ENCODE measurements around the gene FRMPD4.
A peak's percentile ranks its signal among the peaks of the same experiment; 100 is the strongest.

FRMPD4 gene

DNA sequence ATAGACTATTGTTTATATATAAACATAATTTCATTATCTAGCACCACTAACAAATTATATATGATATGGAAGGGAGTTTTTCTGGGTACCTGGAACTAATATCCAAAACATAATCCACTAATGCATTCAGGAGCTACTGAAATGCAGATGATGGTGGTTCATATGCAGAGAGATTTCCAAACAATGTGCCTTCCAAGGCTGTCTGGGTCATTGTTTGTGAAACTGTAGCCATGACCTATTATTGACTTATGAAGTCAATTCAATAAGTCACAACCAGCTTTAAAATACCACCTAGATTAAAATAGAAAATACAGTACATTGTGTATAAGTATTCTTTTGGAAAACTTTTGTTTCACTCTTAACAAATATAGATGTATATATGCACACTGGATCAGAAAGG is 415.9 kb downstream of the FRMPD4 start:
- DNase-seq: no peak

DNA sequence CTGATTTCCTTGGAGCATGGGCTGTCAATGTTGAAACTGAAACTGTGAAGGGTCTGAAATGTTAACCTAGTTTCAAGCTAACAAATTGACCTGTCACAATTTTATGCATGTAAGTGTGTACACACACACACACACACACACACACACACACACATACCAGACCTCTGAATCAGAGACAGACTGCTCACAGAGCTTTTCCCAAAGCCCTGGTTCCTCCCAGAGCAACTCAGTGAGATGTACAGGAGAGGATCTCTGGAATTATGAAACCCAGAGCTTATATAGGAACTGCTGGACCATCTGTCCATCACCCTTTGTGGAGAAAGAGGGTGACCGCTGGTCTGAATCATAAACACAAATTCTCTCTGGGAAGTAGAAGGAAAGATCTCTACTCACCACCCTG is 424.8 kb downstream of the FRMPD4 start:
- no peak for DNase-seq

DNA sequence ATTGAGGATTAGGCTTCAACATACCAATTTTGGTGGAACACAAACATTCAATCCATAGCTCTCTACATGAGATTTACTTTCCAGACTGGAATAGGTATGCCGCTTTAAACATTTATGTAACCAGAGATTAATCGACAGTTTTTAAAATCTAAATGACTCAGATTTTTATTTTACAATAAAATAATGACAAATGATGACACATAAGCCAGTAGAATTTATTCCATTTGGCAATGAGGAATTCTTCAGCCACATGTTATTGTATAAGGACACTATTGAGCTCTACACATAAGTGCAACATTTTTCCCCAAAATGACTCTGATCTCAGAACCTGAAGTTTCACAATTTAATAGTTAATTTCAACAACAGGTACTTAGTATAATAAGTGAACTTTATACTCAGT is 425.9 kb downstream of the FRMPD4 start:
- no peak for DNase-seq

DNA sequence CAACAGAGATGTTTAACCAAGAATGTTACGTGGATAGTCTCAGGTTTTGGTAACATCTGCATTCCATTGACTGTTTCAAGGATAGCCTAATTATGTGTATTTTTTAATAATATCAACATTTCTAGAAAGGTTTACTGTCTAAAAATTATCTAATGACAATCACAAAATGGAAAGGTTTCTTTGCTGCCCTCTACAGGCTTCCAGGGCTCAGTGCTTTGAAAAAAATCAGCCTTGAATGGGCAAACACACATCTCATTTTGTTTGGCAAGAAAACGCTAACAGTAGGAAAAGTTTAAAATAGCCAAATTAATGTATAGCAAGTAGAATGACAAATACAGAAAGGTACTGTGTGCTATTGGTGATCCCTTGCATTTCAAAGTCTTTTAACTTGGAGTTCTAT is 429.6 kb downstream of the FRMPD4 start:
- peak in 1 of 2 experiments; percentile 23 for DNase-seq

DNA sequence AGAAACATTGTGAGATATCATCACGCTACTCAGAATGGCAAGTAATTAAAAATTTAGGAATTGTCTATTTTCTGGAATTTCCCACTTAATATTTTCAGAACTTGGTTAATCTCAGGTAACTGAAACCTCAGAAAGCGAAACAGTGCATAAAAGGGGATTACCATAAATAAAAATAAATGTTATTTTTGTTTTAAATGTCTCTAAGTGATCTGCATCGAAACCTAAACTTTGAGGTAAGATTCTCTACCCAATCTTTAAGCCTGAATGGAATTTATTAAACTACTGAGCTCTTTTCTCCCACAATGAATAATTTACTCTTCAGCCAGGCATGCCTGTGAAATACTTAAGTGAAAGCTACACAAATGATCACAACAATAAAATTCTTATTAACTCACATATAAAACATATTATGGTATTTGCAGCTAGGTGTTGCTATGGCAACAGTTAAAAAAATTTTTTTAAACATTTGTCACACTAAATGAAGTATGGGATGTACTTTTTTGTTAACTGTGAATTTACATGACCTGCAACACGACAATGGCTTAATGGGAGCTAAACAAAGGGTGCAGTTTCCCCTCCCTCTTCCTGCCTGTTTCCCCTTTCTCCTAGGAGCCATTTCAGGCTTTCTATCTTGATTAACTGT is 432.7 kb downstream of the FRMPD4 start:
- DNase-seq: no peak

DNA sequence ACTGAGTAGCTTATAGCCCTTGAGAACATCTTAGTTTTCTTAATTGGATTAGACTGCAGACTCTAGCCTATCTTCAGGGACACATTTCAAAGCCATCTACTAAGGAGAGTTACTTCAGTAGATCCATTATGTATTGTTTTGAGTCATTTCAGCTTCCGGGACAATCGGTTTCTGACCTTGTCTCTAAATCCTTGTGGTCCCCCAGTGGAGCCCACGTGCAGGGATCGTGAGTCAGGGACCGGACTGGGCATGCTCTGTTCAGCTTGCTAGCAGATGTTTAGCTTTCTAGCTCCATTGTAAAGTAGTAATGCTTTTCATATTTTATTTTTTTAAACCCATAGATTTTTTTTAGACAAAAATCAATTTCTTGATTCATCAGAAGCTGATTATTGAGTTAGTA is 441.0 kb downstream of the FRMPD4 start:
- DNase-seq: peak in 1 of 2 experiments; percentile 6

DNA sequence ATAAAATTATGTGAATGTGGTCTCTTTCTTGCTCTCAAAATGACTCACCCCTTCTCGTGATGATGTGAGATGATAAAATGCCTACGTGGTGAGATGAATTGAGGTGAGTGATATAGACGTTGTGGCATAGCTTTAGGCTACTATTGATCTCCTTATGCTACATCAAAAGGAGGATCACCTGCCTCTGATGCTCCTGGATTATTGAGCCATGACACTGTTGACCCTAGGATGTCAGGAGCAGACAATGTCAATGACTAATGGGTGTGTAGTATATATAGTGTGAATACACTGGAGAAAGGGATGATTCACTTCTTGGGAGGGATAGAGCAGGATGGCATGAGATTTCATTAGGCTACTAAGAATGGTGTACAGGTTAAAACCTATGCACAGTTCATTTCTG is 442.3 kb downstream of the FRMPD4 start:
- DNase-seq: no peak

DNA sequence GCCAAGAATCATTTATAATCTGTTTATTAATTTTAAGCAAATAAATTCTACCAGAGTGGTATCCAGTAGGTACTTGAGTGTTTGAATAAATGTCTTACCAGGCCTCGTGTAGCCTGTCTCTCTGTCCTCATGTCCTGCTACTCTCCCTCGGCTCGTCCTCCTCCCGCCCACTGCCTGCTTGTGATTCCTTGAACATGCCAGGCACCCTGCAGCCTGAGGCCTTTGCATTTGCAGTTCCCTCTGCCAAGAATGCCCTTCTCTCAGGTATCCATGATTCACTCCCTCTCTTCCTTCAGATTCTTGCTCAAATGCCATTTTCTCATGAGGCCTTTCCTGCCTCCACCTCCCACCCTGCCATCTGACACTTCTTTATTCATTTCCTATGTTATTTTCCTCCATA is 443.3 kb downstream of the FRMPD4 start:
- DNase-seq: no peak

DNA sequence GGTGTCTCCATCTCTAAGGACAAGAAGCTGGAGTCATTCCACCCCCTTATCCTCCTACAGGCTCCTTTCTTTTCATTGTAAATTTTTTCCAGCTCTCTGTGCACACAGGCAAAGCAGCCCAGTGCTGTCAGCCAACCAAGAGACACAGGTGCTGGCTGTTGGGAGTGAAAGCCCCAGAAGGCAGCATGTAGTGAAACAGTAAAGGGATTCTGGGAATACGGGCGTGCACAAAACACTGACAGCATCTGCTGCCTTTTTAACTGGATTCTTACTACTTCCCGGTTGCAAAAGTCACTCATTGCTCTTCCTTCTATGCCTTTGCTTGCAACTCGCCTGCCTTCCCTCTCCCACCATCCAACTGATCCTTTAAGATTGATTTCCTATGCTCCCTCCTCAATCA is 444.4 kb downstream of the FRMPD4 start:
- DNase-seq: peak; percentile 4 to 70

DNA sequence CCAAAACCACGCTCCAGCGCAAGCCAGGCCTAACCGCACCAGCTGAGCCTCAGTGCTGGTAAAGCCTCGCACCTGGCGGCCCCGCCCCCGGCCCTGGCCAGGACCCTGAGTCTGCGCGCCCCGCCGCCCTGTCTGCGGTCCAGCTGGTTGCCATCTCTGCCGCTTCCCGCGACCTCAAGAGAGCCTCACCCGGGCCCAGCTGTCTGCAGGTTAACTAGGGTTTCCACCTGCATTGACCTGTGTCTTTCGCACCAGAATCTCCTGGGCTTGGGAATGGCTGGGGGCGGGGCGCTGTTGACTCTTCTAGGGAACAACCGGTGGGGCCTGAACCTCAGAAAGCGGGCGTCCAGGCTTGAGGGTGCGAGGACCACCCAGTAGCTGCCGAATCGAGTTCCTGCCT is 445.3 kb downstream of the FRMPD4 start:
- no peak for DNase-seq

DNA sequence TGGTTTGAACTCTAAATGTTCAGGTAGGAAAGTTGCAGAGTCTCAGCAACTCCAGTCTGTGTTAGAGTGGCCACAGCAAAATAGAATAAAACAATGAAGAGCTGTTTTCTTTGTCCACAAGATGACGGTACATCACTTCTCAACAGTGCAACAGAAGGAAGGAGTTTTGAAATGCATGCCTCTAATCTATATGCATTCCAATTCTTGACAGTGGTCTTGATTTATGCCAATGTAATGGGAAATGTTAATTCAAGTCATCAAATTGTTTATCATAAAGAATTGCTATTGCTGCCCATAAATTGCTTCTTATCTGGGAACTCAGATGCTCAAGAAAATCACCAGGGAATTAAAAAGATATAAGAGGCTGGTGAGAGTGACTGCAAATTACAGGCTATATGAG is 457.4 kb downstream of the FRMPD4 start:
- no peak for DNase-seq

DNA sequence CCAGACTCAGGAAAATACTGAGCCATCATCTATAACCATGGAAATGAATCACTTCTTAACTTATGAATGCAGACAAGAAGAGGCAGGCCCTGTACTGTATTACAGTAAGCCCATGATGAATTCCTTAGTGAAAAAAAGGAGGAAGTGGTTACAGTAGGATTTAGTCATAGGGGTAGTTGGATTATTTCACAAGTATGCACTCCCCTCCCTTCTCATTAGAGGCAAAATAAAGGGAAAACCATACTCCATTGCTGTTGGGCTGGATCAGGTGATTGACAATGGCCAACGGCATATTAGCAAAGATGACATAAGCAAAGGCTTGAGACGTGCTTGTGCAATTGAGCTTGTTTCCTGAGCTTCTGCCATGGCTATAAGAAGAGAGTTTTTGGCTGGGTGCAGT is 471.8 kb downstream of the FRMPD4 start:
- DNase-seq: no peak

DNA sequence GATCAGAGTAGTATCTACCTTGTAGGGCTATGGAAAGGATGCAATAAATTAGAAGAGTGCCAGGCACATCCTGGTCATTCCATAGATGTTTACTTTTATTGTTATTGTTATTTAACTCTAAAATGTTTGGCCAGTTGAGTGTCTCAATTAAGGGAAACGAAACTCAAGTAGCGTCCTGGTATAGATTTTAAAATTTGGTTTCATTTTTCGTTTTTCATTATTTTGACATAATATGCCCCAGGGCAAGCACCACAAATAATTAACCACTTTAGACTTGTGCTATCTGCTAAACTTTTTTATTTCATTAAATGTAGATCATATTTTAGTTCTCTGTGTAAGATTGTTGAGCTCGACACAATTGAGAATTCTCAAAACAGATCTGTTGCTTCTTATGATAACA is 473.2 kb downstream of the FRMPD4 start:
- no peak for DNase-seq

DNA sequence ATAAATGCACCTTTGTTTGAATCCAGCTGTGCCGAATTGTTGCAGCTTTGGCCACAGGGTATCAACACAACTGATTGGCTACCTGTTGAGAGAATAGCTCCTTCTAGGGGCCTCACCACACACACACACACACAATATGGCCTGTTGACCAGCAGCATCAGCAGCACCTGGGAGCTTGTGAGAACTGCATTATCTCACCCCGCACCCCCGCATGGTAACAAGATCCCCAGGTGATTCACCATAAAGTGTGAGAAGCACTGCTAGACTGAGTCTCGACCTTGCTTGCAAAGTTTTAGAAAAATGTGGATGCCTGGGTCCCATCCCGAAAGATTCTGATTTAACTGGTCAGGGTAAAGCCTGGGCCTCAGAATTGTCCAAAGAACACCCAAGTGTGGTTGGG is 476.0 kb downstream of the FRMPD4 start:
- no peak for DNase-seq

DNA sequence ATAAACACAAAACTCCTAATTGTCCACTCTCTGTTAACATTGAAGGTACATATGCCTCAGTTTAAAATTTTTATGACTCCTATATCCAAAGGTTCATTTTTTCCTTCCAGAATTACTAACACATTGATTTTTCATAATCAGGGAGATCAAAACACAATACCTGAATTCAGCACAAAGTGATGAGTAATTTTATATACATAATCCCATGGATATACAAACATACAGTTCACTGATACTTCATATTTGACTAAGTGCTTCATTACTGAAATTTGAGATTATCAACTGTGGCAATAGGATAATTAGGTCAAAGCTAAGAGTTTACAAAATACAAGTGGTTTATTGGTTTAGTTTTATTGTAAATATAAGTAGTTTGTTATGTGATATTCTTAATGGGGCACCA is 476.8 kb downstream of the FRMPD4 start:
- no peak for DNase-seq

DNA sequence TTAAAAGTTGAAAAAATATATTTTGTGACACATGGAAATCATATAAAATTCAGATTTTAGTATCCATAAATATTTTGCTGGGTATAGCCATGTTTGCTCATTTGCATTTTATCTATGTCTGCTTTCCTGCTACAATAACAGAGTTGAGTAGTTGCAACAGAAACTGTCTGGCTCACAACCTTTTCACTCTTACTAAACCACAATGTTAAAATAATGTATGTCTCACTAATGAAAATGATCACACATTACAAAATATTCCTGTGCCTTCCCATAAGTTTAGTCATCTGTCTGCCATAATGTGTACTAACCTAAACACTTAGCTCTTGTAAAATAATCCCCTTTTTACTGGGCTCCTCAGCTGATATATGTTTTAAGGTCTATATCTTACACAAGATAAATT is 479.0 kb downstream of the FRMPD4 start:
- DNase-seq: no peak

DNA sequence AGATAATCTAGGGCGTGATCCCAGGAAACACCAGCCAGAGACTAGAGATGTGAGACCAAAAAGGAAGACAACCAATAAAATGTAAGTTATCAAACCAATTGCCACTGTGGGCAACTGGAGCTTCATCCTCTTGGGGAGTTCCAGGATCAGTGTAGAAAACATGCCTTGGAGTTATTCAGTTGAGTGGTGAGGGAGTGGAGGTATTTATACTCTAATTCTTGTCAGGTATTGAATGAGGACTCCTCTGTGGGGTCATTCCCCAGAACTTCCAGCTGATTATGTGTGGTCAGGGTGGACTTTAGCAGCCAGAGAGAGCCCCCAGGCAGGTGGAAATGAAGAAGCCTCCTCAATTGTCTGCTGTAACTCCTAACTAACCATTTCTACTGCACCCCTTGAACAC is 509.0 kb downstream of the FRMPD4 start:
- no peak for DNase-seq

DNA sequence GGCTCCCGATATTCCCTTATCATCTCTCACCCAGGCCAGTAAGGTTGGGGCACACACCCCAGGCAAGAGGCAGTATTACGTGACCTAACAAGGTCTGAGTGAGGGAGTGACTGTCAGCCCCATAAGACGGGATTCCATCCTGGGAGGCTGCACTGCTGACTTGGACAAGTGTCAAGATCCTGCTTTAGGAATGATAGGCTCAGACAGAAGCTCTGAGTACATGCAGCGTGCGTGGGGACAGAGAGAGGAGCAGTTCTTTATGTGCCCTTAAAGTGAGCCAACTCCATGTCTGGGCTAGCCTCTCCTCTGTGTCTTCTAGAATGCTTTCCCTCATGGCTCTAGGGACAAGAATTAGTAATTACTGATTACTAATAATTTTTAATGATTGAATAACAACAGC is 510.7 kb downstream of the FRMPD4 start:
- DNase-seq: no peak

DNA sequence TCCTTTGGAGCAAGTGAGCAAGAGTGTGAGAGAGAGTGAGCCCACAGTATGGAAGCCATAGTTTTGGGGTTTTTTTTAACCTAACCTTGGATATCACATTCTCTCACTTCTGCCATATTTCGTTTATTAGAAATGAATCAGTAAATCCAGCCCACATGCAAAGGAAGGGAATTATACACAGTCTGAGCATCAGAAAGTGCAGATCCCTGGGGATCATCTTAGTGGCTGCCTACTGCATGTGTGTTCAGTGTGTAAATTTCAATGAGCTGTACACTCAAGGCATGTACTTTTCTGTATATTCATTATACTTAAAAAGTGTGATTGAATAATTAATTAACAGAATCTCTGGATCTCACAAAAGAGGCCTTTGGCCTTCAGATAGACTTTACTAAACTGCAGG is 519.2 kb downstream of the FRMPD4 start:
- no peak for DNase-seq

DNA sequence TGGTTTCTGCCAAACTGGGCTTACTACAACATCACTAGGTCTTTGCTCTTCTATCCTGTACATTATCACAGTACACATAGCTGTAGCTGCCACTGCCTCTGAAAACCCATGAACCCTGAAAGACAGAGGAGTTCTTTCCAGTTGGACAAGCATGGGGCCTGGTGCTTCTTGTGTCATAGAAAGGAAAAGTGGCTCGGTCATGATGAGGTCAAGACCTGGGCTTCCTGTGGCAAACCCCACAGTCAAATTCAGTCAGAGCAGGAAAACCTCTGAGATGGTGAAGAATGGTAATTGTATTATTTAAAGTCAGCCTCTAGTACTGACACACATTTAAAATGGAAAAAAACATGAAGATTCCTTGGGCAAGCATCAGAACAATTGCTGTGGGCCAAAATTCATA is 519.6 kb downstream of the FRMPD4 start:
- DNase-seq: no peak

DNA sequence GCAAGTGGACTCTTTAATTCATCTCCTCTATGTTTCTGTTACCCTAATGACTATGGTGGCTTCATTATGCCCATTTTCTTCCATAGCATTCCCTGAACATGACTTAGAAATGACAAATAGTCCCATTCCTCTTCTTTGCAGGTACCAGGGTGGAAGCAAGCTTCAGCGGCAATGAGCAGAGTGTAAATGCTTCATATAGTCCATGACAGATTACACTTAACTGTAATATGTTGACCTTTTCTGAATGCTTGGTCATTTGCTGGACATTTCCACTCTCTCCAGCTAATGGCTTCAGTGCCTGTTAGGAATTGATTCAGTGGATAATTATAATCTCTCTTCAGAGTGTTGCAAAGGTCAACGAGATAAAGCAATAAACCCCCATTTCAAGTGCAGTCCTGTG is 523.2 kb downstream of the FRMPD4 start:
- no peak for DNase-seq

DNA sequence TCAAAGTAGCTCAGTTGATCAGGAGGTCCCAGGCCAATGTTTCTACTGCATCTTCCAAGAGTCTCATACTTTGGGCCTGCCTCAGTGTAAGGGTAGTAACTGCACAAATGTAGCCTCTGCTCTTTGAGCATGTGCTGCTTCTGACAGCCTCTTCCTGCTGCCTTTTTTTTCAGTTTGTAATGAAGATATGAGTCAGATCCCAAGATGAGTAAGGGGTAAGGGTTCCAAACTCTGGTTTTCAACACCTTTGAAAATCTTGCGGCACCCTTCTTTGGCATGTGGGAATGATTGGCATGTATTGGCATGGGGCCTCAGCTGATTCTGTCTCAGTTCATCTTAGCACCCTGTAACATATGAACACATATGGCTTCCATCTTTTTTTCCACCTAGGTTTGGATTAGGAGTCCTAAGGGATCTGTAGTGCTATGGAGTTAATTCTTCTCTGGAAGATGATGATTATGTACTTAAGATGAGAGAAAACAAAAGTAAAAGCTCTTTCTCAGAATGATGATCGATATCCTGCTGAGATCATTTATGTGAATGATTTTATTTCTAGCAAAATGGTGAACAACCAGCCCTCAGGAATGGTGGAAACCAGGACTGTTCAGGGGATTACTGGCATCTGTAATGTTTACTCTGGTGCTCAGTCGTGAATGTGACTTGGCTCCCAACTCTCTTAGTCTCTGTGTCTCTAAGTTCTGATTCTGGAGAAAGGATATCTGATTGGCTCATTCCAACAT is 534.3 kb downstream of the FRMPD4 start:
- DNase-seq: no peak

DNA sequence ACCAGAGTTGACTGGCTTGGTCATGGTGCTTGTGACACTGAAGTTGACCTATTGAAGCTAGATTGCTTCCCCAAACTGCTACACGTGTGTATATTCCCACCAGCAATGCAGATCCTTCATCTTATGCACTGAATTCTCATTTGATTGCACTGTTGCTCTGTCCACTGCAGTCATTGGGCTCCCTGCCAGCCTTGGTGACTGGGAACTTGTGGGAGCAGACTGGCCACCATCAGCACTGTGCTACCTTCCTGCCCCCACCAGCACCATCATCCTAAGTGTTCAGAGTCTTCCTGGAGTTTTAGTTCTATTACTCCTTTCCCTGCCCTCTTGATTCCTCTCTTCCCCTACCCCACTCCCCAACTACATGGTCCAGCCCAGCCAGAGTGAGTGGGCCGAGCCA is 535.2 kb downstream of the FRMPD4 start:
- no peak for DNase-seq

DNA sequence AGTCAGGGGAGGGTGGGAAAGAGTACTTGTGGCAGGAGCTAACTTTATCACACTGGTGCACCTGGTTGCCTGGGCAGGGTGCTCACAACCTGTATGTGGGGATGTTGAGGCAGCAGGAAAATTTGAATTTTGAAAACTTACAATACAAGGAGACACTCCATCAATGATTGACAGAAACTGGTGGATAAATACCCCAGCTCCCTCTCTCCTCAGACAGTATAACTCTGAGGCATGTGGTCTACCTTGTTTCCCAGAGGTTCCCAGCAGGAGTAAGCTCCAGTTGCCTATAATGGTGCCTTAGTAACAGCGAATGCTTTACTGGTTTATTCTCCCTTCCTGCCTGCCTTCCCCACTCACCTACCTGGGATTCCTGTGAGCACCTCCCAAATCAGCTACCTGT is 541.2 kb downstream of the FRMPD4 start:
- DNase-seq: no peak

DNA sequence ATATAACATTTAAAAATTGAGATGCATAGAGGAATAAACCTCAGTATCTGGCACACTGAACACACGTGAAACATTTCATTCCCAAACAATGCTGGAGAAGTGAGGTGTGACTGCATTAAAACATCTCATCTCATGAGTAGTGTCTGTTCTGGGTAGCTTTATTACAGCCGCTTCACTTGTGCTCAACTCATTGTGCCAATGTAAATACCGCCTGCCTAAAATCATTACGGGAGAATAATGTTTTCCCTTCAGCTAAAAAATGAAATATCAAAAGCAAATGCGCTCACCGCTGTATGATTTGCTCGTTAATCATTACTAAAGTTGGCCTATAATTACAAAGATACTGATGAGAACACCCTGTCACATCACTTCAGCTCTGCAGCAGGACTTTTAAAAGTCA is 542.8 kb downstream of the FRMPD4 start:
- no peak for DNase-seq

Measured in NCI-H524 (cell line).